NCI-H1048 (cell line): ENCODE data around the gene OR9K2.
"Not testable (repeated sequence)": the region's sequence is repeated elsewhere in the genome, so short reads cannot be mapped to it uniquely, and the experiment has no call there.

Experiments used
- DNase-seq: peaks from one replicate; lab custom pipeline; 2025; lab: John Stamatoyannopoulos, UW

OR9K2 gene

GRCh38 chr12:55126106-55126505 lies at the start of gene OR9K2:
Gene OR9K2 (plus strand): TSS chr12:55126406. CDS start chr12:55129835, 3,429 bp downstream.
- DNase-seq = no peak

GRCh38 chr12:55092579-55092978 lies 33.6 kb upstream of the OR9K2 start:
- no peak for DNase-seq

GRCh38 chr12:55112378-55112875 lies 13.8 kb upstream of the OR9K2 start:
- no peak for DNase-seq

GRCh38 chr12:55116152-55116551 lies 10.1 kb upstream of the OR9K2 start:
- no peak for DNase-seq

- no peak for DNase-seq
Measured at GRCh38 chr12:55132816-55133215, 6.6 kb downstream of the OR9K2 start.

GRCh38 chr12:55142669-55143565 lies 16.7 kb downstream of the OR9K2 start:
- DNase-seq = peak; percentile 25

- no peak for DNase-seq
Measured at GRCh38 chr12:55143566-55143870, 17.3 kb downstream of the OR9K2 start.

GRCh38 chr12:55167010-55167640 lies 40.9 kb downstream of the OR9K2 start:
- DNase-seq = not testable (repeated sequence)

GRCh38 chr12:55171445-55171844 lies 45.2 kb downstream of the OR9K2 start:
- DNase-seq = no peak

- DNase-seq = not testable (repeated sequence)
Measured at GRCh38 chr12:55171846-55172245, 45.6 kb downstream of the OR9K2 start.

- DNase-seq = no peak
Measured at GRCh38 chr12:55172686-55173085, 46.5 kb downstream of the OR9K2 start.

GRCh38 chr12:55173456-55173855 lies 47.2 kb downstream of the OR9K2 start:
- DNase-seq = no peak
